C1 segment of cervical spinal cord (tissue), 14 donors: ENCODE measurements around the gene TMEM127.
"Not testable (repeated sequence)": the region's sequence is repeated elsewhere in the genome, so short reads cannot be mapped to it uniquely, and the experiment has no call there.

ENCODE experiments used
- DNase-seq, 14 donors: peaks; one replicate each; lab custom pipeline; 2025; lab: John Stamatoyannopoulos, UW

Gene TMEM127

DNA sequence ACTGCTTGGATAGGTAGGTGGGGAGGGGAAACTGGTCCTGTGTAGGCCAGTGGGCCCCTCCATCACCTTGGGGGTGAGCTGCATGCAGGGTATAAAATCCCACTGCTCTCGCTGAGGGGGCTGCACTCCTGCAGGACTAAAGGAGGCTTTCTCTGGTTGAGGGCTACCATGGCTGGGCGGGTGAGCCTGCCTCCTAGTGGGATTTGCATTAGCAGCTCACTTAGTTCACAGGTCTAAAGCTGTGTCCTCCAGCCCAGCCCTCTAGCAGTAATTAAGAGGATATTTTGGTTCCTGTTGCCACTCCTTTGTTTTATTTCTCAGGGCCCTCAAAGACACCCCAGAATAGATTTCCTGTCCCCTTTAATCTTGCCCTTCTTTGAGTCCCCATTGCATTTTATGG, 24.6 kb downstream of the TMEM127 start:
- DNase-seq, result no peak

DNA sequence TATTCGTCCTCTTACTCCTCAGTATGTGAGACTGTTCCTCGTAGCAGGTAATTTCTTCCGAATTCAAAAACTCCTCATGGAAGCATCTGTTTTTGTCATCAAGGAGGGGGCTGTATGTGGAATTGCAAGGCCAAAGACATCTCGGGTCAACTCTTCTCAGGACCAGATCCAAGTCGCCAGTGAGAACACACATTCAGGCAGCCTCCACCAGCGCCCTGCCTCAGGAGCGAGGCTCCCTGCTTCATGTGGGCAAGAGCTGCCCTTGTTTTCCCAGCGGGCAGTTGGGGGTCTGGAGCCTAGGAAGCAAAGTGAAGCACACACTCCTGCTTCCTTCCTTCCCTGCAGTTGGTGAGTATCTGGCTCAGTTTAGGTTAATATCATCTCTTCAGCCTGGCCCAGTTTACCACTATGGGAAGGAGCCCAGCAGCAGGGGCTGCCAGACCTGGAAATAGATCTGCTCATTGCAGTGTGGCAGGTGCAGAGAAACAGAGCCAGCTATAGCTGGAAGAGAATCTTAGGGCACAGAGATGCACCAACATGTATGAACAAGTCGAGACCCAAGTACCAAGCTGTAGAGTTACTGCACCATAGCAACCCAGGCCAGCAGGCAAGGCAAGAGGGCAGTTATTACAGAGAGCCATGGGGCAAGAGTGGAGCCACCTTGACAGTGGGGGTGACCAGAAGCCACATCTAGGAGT, 25.3 kb downstream of the TMEM127 start:
- DNase-seq, result peak in 1 of 14 donors; percentile 92

DNA sequence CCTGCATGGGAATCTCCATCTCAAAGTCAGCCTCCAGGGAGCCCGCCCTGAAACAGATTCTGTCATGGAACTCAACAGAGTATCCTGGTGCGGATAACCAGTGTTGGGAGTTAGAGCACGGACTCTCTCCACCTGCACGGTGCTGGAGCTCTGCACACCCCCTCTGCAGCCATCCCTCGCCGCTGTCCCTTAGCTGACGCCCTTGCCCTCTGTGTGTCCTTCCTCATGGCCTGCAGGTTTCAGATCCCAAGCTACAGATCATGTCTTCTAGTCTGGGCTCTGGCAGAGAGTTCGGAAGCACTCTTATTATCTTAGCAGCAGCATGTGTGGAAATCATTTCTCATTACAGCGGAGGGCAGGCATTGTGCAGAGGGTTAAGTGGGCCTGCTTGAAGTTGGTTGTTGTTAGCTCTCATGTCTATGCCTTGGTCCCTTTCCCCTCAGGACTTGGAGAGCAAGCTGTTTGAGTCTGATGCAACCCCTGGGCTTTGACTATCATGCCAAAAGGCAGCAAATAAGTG, 26.0 kb downstream of the TMEM127 start:
- DNase-seq, result peak in 1 of 14 donors; percentile 48

DNA sequence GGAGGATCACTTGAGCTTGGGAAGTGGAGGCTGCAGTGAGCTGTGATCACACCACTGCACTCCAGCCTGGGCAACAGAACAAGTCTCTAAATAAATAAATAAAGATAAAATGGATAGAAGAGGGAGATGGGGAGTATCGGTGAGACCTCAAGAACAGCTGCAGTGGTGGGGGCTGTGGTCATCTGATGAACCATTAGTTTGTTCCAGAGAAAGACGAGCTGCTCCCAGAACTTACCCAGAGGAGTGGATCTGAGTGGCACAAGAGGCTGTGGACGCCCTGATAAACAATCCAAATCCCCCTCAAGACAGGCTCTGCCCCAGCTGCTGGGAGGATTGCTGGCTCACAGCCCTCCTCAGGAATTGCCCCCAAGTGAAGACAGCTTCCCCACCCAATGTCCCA, 26.7 kb downstream of the TMEM127 start:
- no peak for DNase-seq

DNA sequence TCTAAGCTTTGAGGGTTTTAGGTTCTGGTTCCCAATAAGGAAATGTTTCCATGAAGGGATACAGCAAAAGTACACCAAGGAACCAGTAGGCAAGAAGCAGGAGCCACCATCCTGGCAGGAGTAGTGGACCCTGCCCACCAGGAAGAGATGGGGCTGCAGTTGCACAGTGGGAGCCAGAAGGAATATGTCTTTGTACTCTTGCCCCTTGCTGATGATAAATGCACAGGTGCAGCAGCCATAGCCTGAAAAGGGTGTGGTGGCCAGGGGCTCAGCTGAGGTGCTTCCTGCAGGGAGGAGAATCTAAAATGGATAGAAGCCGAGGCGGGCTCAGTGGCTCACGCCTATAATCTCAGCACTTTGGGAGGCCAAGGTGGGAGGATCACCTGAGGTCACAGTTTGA, 27.5 kb downstream of the TMEM127 start:
- no peak for DNase-seq

DNA sequence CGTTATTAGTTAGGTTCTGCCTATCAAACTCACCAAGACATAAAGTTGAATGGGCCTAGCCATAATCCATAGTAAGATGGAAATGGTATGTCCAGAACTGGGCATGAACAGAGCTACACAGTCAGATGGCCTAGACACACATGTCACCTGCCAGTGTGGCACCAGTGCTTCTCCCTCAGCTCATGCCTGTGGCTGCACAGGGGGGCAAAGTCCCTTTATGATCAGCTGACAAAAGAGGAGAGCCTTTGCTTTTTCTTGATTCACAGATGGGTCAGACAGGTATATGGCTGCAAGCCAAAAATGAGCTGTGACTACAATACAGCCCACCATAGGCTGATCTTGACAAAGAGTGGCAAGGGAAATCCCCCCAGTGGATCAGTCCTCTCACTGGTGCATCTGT, 28.9 kb downstream of the TMEM127 start:
- DNase-seq, result no peak

DNA sequence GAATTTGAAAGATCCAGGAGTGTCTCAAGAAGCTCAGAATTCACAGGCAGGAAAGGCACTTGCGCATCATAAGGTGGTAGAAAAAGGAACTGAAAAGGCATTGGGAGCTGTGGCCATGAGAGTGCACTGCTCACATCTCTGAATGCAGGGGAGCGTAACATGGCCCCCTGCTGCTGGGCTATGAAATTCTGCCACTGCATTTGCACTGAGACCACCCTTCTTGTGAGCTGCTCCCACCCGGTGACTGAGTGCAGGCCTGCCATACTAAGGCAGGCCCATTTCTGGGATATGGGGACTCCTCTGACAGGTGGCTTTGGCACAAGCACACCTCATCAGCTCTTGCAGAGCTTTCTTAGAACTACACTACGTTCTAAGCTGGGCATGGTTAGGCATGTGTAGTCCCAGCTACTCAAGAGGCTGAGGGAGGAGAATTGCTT, 31.9 kb downstream of the TMEM127 start:
- no peak for DNase-seq

DNA sequence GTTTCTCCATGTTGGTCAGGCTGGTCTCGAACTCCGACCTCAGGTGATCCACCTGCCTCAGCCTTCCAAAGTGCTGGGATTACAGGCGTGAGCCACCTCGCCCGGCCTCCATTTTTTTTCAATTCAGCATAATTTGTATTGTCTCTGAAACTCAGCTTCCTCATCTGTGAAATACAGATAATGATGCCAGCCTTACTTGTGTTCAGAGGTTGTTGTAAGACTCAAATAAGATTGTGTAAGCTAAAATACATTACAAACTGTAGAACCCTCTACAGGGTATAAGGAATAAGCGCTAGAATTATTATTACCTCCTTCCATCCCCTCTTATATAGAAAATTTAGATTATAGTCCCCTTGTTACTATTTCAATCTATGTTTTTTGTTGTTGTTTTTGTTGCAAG, 32.4 kb downstream of the TMEM127 start:
- DNase-seq, result no peak

DNA sequence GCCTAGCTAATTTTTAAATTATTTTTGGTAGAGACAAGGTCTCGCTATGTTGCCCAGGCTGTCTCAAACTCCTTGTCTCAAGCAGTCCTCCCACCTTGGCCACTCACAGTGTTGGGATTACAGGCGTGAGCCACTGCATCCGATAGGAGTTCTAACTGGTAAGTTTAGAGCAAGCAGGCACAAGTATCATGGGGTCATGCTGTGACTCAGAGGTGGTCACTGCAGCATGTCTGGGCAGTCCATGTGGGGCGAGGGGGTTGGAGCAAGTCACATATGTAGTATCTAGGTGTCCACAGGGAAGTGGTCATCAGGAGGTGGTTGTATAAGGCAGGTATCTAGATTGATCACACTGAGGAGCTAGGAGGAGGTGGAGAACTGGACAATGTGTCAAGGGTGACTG, 34.5 kb downstream of the TMEM127 start:
- no peak for DNase-seq

DNA sequence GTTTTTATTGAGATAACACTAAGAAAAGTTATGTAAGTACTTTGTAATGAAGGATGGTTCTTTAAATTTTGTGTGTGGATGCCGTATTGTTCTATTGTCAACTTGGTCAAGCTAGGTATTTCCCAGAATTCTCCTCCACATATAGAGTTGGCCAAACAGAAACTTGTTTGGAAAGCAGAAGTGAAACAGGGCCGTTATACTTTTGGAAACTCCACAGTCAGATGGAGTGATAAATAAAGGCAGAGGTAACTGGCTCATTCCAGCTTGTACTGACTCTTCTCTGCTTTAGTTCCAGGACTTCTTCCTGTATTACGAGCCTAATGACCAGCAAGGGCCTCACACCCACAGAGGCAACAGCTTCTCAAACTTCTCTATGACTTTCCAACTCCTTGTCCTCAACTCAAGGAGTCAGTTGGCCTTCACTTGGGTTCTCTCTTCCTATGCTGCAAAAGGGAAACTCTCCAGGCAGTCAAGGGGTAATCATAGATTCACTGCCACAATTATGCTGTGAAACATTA, 40.7 kb downstream of the TMEM127 start:
- DNase-seq, result peak in 1 of 14 donors; percentile 15

DNA sequence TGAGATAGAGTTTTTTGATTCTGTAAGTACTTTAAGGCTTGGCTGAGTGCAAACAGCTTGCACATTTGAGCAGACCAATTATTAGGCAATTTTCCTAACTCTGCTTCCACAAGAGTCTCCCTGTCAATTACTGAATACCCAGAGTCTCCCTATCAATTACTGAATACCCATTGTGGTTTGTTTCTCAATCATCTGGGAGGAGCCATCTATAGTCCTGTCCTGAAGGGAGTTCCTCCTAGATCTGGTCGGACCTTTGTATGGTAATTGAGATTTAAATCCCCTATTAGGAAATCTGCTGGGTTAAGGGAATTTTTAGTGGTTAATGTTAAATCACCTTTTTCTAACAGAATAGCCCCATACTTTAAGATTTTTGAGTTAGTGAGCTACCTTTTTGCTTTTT, 44.7 kb downstream of the TMEM127 start:
- not testable (repeated sequence) for DNase-seq

DNA sequence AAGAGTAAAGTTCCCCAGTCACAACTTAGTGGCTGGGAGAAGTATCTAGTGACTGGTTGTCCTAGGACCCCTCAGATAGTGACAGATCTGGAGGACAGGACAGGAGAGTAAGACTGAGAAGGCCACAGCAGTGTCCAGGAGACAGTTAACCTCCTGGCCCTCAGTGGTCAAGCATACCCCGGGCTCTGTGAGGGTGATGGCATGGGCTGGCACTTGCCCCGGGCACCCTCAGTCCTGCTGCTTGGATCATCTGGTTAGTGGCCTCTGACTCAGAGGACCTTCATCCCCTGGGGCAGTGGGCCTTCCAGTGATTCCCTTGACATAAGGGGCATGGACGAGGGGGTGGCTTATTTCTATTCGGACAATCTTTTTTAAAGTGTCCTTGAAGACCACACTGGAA, 45.8 kb downstream of the TMEM127 start:
- DNase-seq, result not testable (repeated sequence)

DNA sequence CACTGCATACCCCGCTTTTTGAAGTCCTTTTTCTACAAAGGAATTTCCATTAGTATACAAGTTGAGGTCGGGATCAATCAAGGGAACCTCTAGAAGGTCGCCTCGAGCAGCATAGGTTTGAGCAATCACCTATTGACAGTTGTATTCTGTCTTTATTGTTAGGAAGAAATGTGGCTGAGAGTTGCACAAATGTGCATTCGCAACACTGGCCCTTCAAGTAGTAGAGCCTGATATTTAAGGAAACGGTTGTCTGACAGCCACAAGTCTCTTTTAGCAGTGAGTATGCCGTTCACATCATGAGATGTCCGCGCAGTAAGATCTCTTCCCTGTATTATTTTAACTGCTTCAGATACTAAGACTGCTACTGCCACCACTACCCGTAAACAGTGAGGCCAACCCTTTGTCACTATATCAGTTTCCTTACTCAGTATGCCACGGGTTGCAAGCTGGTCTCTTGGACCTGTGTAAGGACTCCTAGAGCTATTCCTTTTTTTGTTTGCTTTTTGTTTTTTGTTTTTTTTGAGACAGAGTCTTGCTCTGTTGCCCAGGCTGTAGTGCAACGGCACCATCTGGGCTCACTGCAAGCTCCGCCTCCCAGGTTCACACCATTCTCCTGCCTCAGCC, 47.2 kb downstream of the TMEM127 start:
- no peak for DNase-seq

DNA sequence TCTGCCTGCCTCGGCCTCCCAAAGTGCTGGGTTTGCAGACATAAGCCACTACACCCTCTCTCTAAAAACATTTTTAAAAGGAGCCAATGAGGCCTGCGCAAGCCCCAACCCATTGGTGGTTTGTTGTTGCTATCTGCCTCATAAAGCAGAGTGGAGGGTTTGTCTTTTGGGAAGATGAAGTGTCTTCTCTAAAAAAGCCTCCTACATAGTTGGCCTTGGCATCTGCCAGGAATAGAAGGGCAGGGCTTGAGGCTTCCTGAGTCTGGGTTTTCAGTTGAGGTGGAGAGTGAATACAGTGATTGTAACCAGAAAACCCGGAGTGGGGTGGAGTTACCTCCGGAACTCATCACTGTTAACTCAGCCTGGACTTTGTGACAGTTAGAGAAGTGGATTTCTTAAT, 51.2 kb downstream of the TMEM127 start:
- DNase-seq, result no peak

DNA sequence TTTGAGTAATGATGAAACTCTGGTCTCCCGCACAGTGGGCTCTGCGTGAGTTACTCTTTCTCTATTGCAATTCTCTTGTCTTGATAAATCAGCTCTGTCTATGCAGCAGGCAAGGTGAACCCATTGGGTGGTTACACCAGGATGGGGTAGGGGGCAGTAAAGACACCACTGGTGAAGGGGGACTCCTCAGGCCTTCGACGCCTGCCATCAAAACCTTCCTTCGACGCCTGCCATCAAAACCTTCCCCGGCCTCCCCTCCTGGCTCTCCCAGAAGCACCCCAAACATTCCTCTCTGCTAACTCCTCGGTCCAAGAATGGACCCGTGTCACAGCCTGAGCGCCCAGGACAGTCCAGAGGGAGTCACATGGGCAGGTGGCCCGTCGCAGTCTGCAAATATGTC, 52.4 kb downstream of the TMEM127 start:
- no peak for DNase-seq

DNA sequence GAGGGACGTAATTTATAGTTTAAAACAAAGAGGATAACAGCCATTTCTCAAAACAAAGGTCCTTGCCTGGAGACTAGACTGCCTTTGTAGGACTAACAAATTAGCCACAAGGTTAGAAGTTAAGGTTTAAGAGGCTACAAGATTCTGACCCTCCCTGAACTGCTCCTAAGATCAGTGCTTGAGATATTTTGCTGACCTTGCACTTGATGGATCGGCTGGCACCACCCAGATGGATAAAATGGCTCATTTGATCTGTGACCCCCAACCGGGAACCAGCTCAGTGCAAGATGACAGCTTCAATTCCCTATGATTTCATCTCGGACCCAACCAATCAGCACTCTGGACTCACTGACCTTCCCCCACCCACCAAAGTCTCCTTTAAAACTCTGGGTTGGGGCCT, 53.5 kb downstream of the TMEM127 start:
- DNase-seq, result no peak

DNA sequence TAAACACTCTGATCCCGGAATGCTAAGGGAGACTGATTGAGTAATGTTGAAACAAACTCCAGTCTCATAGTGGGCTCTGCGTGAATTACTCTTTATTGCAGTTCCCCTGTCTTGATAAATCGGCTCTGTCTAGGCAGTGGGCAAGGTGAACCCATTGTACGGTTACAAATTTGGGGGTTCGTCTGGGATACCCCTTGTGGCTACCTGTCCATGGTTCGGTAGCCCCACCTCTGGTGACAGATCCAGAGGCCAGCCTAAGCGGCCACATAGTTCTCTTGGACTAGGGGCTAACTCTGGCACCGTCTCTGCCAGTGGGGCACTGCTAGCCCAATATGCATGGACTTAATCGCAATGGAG, 56.1 kb downstream of the TMEM127 start:
- DNase-seq, result no peak

DNA sequence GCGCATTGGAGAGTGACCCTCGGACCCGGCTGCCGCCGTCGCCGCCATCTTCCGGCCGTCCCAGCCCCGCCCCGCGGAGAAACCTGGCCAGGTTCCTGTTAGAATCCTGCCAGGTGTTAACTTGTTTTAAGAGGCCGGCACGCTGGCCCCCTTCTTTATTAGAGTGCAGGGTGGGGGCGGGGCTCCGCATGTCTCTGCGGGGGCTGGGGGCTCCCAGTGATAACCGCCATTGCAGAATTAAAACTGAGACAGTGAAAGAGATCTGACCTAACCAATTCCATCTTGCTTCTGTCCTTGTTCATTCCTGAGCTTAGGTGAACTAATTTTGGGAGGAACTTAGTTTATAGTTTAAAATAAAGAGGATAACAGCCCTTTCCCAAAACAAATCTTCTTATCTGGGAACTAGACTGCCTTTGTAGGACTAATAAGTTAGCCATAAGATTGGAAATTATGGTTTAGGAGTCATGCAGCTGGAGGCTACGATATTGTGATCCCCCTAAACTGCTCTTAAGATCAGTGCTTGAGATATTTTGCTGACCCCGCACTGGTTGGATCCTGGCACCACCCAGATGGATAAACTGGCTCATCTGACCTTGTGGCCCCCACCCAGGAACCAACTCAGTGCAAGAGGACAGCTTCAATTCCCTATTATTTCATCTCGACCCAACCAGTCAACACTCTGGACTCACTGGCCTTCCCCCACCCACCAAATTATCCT, 56.6 kb downstream of the TMEM127 start:
- DNase-seq, result peak in 1 of 14 donors; percentile 26

DNA sequence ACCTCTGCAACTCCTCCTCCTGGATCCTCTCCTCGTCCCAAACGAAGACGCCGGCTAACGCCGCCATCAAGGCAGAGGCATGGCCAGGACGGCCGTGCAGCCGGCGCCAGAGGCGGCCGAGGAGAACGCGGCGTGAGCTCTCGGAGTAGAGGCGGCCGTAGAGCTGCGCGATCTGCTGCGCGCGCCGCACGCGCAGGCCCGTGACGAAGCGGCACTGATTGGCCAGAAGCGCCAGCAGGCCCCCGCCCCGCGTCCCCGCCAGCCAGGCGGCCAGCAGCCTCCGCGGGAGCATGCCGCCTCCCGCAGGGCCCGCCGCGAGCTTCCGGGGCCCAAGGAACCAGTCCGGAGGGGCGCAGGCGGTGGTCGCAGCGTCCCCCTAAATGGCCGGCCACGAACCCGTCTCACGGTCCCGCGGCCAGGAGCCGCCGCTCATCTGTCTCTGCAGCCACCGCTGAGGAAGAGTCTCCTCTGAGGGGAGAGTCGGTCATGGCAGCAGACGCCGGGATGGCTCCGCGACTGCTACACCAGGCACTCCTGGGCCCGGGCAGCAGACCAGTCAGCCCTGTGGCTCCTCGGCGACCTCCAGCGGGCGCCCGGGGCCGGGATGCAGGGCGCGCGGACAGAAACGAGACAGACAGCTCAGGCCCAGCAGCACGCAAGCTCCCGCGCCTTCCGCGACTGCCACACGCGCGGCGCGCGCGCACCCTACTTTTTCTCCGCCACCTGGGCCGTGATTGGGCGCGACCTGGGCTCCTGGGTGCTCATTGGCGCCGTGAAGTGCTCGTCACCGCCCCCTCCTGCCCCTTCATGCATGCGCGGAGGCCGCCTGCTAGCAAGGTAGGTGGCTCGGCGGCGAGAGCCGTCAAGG, 57.4 kb downstream of the TMEM127 start, which contains the start of gene STARD7:
Gene STARD7 (minus strand): TSS at position 685 of the 868 bp plus-strand sequence. CDS start 393 bp downstream, at position 292.
- peak; percentile 71 to 97 (median 94) for DNase-seq

DNA sequence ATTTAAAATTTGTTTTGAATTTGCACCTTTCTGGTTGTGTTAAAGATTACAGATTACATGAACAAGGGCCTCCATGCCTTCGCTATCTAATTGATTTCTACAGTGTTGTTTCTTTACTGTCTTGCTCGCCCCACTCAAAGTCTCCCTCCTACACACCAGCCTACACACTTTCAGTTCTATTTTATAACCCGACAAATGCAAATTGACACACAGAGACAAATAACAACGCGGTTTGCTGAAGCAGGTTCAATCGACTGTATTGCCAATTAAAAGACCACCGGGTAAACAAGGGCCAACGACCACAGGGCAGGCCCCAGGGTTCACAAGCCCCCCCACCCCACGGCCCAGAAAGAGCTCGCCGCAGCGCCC, 58.0 kb downstream of the TMEM127 start:
- DNase-seq, result no peak

DNA sequence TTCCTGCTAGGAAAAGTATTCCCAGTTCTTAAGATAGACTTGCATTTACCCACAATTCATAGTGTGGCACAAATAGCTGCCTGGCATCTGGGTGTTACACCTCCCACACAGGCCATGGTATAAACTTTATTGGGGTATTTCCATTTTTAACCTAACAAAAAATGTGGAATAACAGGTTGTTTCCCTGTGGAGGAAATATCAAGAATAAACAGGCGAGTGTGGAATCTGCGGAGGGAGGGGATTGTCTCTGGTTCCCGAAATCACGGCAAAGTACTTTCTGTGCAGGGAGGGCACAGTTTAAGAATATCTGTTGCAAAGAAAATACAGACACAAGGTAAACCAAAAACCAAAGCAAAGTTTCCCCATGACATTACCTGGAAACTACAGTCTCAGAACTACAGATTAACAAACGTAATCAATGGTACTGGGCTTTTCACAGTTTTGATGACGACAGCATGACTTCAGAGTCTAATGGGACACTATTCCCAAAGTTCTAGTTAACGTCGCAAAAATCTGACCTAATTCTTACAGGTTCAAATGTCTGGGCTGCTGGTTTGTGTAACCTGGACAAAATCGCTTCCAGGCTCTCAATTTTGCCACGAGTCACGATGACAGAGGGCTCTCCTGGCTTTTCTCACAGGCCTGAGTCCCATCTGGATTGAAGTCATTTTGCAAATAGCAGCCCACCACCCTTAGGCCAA, 58.6 kb downstream of the TMEM127 start:
- DNase-seq, result no peak
